Esophagus muscularis mucosa (tissue), 4 donors: ENCODE measurements around the gene FAM135A. TPM values are rescaled to one million over a fixed set of nuclear protein-coding genes. Genes with fewer than 3 reads are reported as not detected.

Experiments used
- DNase-seq: peaks from one replicate; pipeline ENCODE4 v3.0.0-alpha.2; 2017; ENCODE audit errors: extremely low spot score
- H3K27ac ChIP-seq, 4 donors: fragments of 200-600 bp; sonication (generic); replicated peaks in 1 of 4; 1 replicate in 3 of 4; 2 replicates in 1 of 4; pipeline ENCODE4 v1.5.1; 2016 to 2019; ENCODE audit warnings: mild to moderate bottlenecking in 1 of 4
- H3K27me3 ChIP-seq, 4 donors: fragments of 200-600 bp; sonication (generic); one replicate each; pipeline versions ENCODE4 v1.5.1 to v1.6.0; 2016 to 2019
- H3K36me3 ChIP-seq, 4 donors: fragments of 200-600 bp; sonication (generic); one replicate each; pipeline ENCODE4 v1.5.1; 2016 to 2019
- H3K4me1 ChIP-seq, 4 donors: fragments of 200-600 bp; sonication (generic); one replicate each; pipeline ENCODE4 v1.5.1; 2016 to 2019
- H3K4me3 ChIP-seq, 4 donors: fragments of 200-600 bp; sonication (generic); 1 replicate in 2 of 4; 2 replicates in 2 of 4; pipeline ENCODE4 v1.5.1; 2016 to 2019; ENCODE audit warnings: mild to moderate bottlenecking in 4 of 4, moderate library complexity in 1 of 4
- H3K9me3 ChIP-seq, 4 donors: fragments of 200-600 bp; sonication (generic); 1 replicate in 3 of 4; 2 replicates in 1 of 4; pipeline ENCODE4 v1.5.1; 2016 to 2019
- CTCF ChIP-seq, 3 experiments: fragments of 200-600 bp in 2 of 3; fragments of 450-650 bp in 1 of 3; sonication (generic) in 2 of 3; IDR thresholded peaks; one replicate each; pipeline ENCODE4 v1.5.1; 2017 to 2019; ENCODE audit warnings: antibody characterized with exemption in 3 of 3, mild to moderate bottlenecking in 2 of 3, moderate library complexity in 1 of 3
- EP300 ChIP-seq: sonication (generic); formaldehyde crosslinking; IDR thresholded peaks from one replicate; pipeline ENCODE4 v1.6.1; 2017; ENCODE audit warnings: antibody characterized with exemption
- POLR2A ChIP-seq: fragments of 450-650 bp; IDR thresholded peaks from one replicate; pipeline ENCODE4 v1.6.1; 2017; ENCODE audit warnings: antibody characterized with exemption, moderate library complexity, mild to moderate bottlenecking, low read depth
- POLR2AphosphoS5 ChIP-seq, 2 donors: sonication (generic); formaldehyde crosslinking; IDR thresholded peaks; one replicate each; pipeline ENCODE4 v1.6.1; 2017; ENCODE audit warnings: antibody characterized with exemption in 2 of 2
- WGBS: methylation state at CpG from one replicate; pipeline ENCODE4 v1.1.5; 2018; 5-methylcytosine and 5-hydroxymethylcytosine counted together
- intact Hi-C: fragments of 100-400 bp; cut with DNase I; formaldehyde crosslinking; loops from one replicate; pipeline ENCODE4 v1.15.1; 2023
- total RNA-seq, 4 donors: library from RNA; depleted of rRNA; stranded (reverse); fragments of >200 nt; gene quantifications; one replicate each; pipeline versions ENCODE4 v1.1.0 to v1.2.1, GENCODE V29; 2016

FAM135A gene
- total RNA-seq, 4 donors from 2014 or later, result 14.8 to 21.3 (median 19.8) TPM

GRCh38 chr6:70412252-70413113, 825 bp upstream of the FAM135A start:
- H3K27ac ChIP-seq, result peak overlapping the region; percentile 86 to 91 (median 90)
- intact Hi-C loops, result loop anchor here (10.0 kb wide), 1 partner anchor 252 kb away; the partner anchor contains the start of gene SMAP1
- 41% methylated on average over 24 of the region's 25 CpGs for WGBS
- peak overlapping the region; percentile 82 to 97 (median 92) for H3K4me3 ChIP-seq
- H3K4me1 ChIP-seq, result peaks cover 10 to 24% (median 22%) of the 10 kb centered on the region in 4 donors
- H3K9me3 ChIP-seq, result no peaks in the 10 kb centered on the region
- TF ChIP-seq POLR2AphosphoS5 (IDR thresholded peaks at IDR 0.05) (no peak), EP300 (no peak), CTCF (IDR thresholded peaks at IDR 0.05) (no peak)
- H3K36me3 ChIP-seq, result peaks cover 0 to 4% (median 2%) of the 10 kb centered on the region in 4 donors
- DNase-seq, result no peak
- H3K27me3 ChIP-seq, result no peaks in the 10 kb centered on the region

- TF ChIP-seq POLR2AphosphoS5 (IDR thresholded peaks at IDR 0.05) (no peak), EP300 (no peak), POLR2A (no peak), CTCF (IDR thresholded peaks at IDR 0.05) (no peak)
- no peak for DNase-seq
Measured at GRCh38 chr6:70413992-70414494, 735 bp downstream of the FAM135A start.

GRCh38 chr6:70414813-70415212, 1.5 kb downstream of the FAM135A start:
- Histone ChIP-seq H3K9me3 (no peaks in the 10 kb centered on the region), H3K4me1 (peaks cover 10 to 24% (median 22%) of the 10 kb centered on the region in 4 donors), H3K27me3 (no peaks in the 10 kb centered on the region), H3K36me3 (peaks cover 0 to 27% (median 17%) of the 10 kb centered on the region in 4 donors), H3K4me3 (peak overlapping the region; percentile 82 to 97 (median 92)), H3K27ac (peak overlapping the region in 1 of 4 donors; percentile 89)
- WGBS, result 60% methylated on average over 2 of the region's 2 CpGs
- no peak for DNase-seq
- TF ChIP-seq POLR2AphosphoS5 (IDR thresholded peaks at IDR 0.05) (no peak), CTCF (IDR thresholded peaks at IDR 0.05) (no peak), POLR2A (no peak), EP300 (no peak)
- intact Hi-C loops, result loop anchor here (10.0 kb wide), 1 partner anchor 250 kb away; the partner anchor contains the start of gene SMAP1

More at GRCh38 chr6:70413992-70414494, 735 bp downstream of the FAM135A start:
- Histone ChIP-seq H3K4me3 (peak overlapping the region; percentile 82 to 97 (median 92)), H3K9me3 (no peaks in the 10 kb centered on the region), H3K36me3 (peaks cover 0 to 20% (median 16%) of the 10 kb centered on the region in 4 donors), H3K27me3 (no peaks in the 10 kb centered on the region), H3K4me1 (peaks cover 10 to 24% (median 22%) of the 10 kb centered on the region in 4 donors), H3K27ac (peak overlapping the region; percentile 86 to 91 (median 90))
- under 1% methylated on average over 20 of the region's 20 CpGs for WGBS
- intact Hi-C loops, result loop anchor here (10.0 kb wide), 1 partner anchor 251 kb away; the partner anchor contains the start of gene SMAP1

GRCh38 chr6:70415247-70415646, 1.9 kb downstream of the FAM135A start:
- Histone ChIP-seq H3K9me3 (no peaks in the 10 kb centered on the region), H3K4me1 (peaks cover 10 to 24% (median 22%) of the 10 kb centered on the region in 4 donors), H3K27me3 (no peaks in the 10 kb centered on the region), H3K36me3 (peaks cover 0 to 30% (median 17%) of the 10 kb centered on the region in 4 donors), H3K4me3 (no peak overlapping the region), H3K27ac (no peak overlapping the region)
- DNase-seq, result no peak
- intact Hi-C loops, result loop anchor here (10.0 kb wide), 1 partner anchor 250 kb away; the partner anchor contains the start of gene SMAP1
- TF ChIP-seq CTCF (IDR thresholded peaks at IDR 0.05) (no peak), POLR2AphosphoS5 (IDR thresholded peaks at IDR 0.05) (no peak), POLR2A (no peak), EP300 (no peak)
